CD4-positive, alpha-beta T cell treated with Interleukin-17A for 1 hour (primary cell): Measurements from ENCODE around the gene CYP2D6.
"Not testable (repeated sequence)": the region's sequence is repeated elsewhere in the genome, so short reads cannot be mapped to it uniquely, and the experiment has no call there.

ENCODE experiments used
- DNase-seq: peaks from one replicate; pipeline ENCODE4 v3.0.0-alpha.2; 2020

Gene CYP2D6

GRCh38 chr22:42130639-42131431, at the start of gene CYP2D6:
CYP2D6 (minus strand) TSS chr22:42130810; CDS start chr22:42130791, 19 bp downstream.
- not testable (repeated sequence) for DNase-seq

GRCh38 chr22:42179616-42180015, 49.0 kb upstream of the CYP2D6 start:
- no peak for DNase-seq

GRCh38 chr22:42178910-42179519, 48.4 kb upstream of the CYP2D6 start:
- no peak for DNase-seq

GRCh38 chr22:42177891-42178336, 47.3 kb upstream of the CYP2D6 start:
- DNase-seq, result no peak

- DNase-seq, result no peak
Measured at GRCh38 chr22:42176255-42176915, 45.8 kb upstream of the CYP2D6 start.

- peak; percentile 33 for DNase-seq
Measured at GRCh38 chr22:42174062-42174461, 43.5 kb upstream of the CYP2D6 start.

GRCh38 chr22:42173183-42173926, 42.7 kb upstream of the CYP2D6 start:
- no peak for DNase-seq

- no peak for DNase-seq
Measured at GRCh38 chr22:42172773-42173172, 42.2 kb upstream of the CYP2D6 start.

GRCh38 chr22:42171946-42172719, 41.5 kb upstream of the CYP2D6 start:
- no peak for DNase-seq

GRCh38 chr22:42171417-42171816, 40.8 kb upstream of the CYP2D6 start:
- DNase-seq, result no peak

GRCh38 chr22:42170946-42171345, 40.3 kb upstream of the CYP2D6 start:
- no peak for DNase-seq

GRCh38 chr22:42169055-42169469, 38.5 kb upstream of the CYP2D6 start:
- DNase-seq, result peak; percentile 79

- no peak for DNase-seq
Measured at GRCh38 chr22:42168476-42168875, 37.9 kb upstream of the CYP2D6 start.

- no peak for DNase-seq
Measured at GRCh38 chr22:42167066-42167465, 36.5 kb upstream of the CYP2D6 start.

GRCh38 chr22:42164901-42165300, 34.3 kb upstream of the CYP2D6 start:
- no peak for DNase-seq

GRCh38 chr22:42163515-42163914, 32.9 kb upstream of the CYP2D6 start:
- DNase-seq, result no peak

- no peak for DNase-seq
Measured at GRCh38 chr22:42162728-42163489, 32.3 kb upstream of the CYP2D6 start.

- DNase-seq, result no peak
Measured at GRCh38 chr22:42160830-42161696, 30.5 kb upstream of the CYP2D6 start.

GRCh38 chr22:42160251-42160650, 29.6 kb upstream of the CYP2D6 start:
- DNase-seq, result no peak

- DNase-seq, result no peak
Measured at GRCh38 chr22:42158456-42159132, 28.0 kb upstream of the CYP2D6 start.
